CD4-positive, CD25-positive, alpha-beta regulatory T cell (primary cell): Measurements from ENCODE around the gene AGTR2. TPM values are rescaled to one million over a fixed set of nuclear protein-coding genes. Genes with fewer than 3 reads are reported as not detected.
"Not testable (repeated sequence)": the region's sequence is repeated elsewhere in the genome, so short reads cannot be mapped to it uniquely, and the experiment has no call there.

Experiments
- ATAC-seq, 2 donors: fragments of 150-1000 bp; cut with Tn5 transposase; one replicate each; pipeline ENCODE4 v1.10.0; 2021; ENCODE audit warnings: low read depth in 2 of 2, moderate number of reproducible peaks in 2 of 2, moderate library complexity in 1 of 2
- DNase-seq, 3 donors: peaks; one replicate each; pipeline versions ENCODE4 v3.0.0 to v3.0.0-alpha.2; 2012 to 2022; ENCODE audit warnings: mixed read lengths in 1 of 3
- H3K27ac ChIP-seq: one replicate; pipeline ENCODE4 v1.7.0; 2013; ENCODE audit warnings: mild to moderate bottlenecking, low read length; ENCODE audit not compliant: insufficient read depth, poor library complexity, severe bottlenecking
- H3K27me3 ChIP-seq: one replicate; pipeline ENCODE4 v1.7.0; 2013; ENCODE audit warnings: low read length; ENCODE audit not compliant: control insufficient read depth, insufficient read depth
- H3K36me3 ChIP-seq: one replicate; pipeline ENCODE4 v1.7.0; 2013; ENCODE audit warnings: mild to moderate bottlenecking, low read length, moderate library complexity; ENCODE audit not compliant: control insufficient read depth, insufficient read depth
- H3K4me1 ChIP-seq: 2 replicates; pipeline ENCODE4 v1.7.0; 2013; ENCODE audit warnings: mild to moderate bottlenecking, low read length; ENCODE audit not compliant: insufficient read depth, control insufficient read depth, poor library complexity, severe bottlenecking
- H3K4me3 ChIP-seq: one replicate; pipeline ENCODE4 v1.7.0; 2013; ENCODE audit warnings: low read depth, mild to moderate bottlenecking, low read length, moderate library complexity
- H3K9me3 ChIP-seq, 2 experiments: 1 replicate in 1 of 2; 2 replicates in 1 of 2; pipeline ENCODE4 v1.7.0; 2013; ENCODE audit warnings: low read length in 2 of 2, mild to moderate bottlenecking in 1 of 2, moderate library complexity in 1 of 2; ENCODE audit not compliant: control insufficient read depth in 2 of 2
- H3K27ac Mint-ChIP-seq, 3 donors: one replicate each; pipeline ENCODE4 v1.8.0; 2020 to 2022; ENCODE audit warnings: mild to moderate bottlenecking in 3 of 3, mixed read lengths in 3 of 3, moderate library complexity in 2 of 3
- H3K27me3 Mint-ChIP-seq: one replicate; pipeline ENCODE4 v1.8.0; 2022; ENCODE audit warnings: mild to moderate bottlenecking, mixed read lengths
- H3K36me3 Mint-ChIP-seq: one replicate; pipeline ENCODE4 v1.8.0; 2020; ENCODE audit warnings: mixed read lengths
- H3K4me1 Mint-ChIP-seq, 4 donors: one replicate each; pipeline ENCODE4 v1.8.0; 2020 to 2022; ENCODE audit warnings: mixed read lengths in 4 of 4, mild to moderate bottlenecking in 1 of 4
- H3K4me3 Mint-ChIP-seq, 4 donors: one replicate each; pipeline ENCODE4 v1.8.0; 2020 to 2022; ENCODE audit warnings: mild to moderate bottlenecking in 4 of 4, mixed read lengths in 4 of 4, moderate library complexity in 3 of 4
- H3K9me3 Mint-ChIP-seq, 7 donors: one replicate each; pipeline ENCODE4 v1.8.0; 2020 to 2022; ENCODE audit warnings: mixed read lengths in 7 of 7, mild to moderate bottlenecking in 3 of 7, moderate library complexity in 2 of 7
- polyA plus RNA-seq, 4 donors: library from polyadenylated mRNA; unstranded; fragments of 300-500 nt; fragmentation: Illumina TruSeq; gene quantifications; one replicate each; pipeline ENCODE4 v1.2.3, GENCODE V29; 2021
- total RNA-seq: library from RNA; stranded (reverse); gene quantifications from one replicate; pipeline ENCODE4 v1.2.3, GENCODE V29; 2022

Gene AGTR2, protein sequence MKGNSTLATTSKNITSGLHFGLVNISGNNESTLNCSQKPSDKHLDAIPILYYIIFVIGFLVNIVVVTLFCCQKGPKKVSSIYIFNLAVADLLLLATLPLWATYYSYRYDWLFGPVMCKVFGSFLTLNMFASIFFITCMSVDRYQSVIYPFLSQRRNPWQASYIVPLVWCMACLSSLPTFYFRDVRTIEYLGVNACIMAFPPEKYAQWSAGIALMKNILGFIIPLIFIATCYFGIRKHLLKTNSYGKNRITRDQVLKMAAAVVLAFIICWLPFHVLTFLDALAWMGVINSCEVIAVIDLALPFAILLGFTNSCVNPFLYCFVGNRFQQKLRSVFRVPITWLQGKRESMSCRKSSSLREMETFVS
- total RNA-seq (not detected), polyA plus RNA-seq (not detected)

DNA sequence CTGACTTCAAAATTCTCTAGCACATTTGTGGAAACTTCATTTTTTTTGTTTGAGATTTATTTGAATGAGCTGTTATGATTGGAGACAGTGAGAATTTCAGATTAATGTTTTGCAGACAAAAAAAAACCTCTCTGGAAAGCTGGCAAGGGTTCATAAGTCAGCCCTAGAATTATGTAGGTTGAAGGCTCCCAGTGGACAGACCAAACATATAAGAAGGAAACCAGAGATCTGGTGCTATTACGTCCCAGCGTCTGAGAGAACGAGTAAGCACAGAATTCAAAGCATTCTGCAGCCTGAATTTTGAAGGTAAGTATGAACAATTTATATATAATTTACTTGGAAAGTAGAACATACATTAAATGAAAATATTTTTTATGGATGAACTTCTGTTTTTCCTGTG is at the start of gene AGTR2:
TSS of gene AGTR2 (plus strand) at position 234 of the 400 bp plus-strand sequence. CDS start 1,537 bp downstream, outside the sequence.
- Mint-ChIP-seq H3K4me1 (no peaks in the 10 kb centered on the region), H3K36me3 (no peaks in the 10 kb centered on the region), H3K27me3 (no peaks in the 10 kb centered on the region), H3K9me3 (peaks cover 0 to 4% (median 1%) of the 10 kb centered on the region in 7 donors), H3K27ac (no peak within 1 kb of the TSS), H3K4me3 (no peak within 1 kb of the TSS)
- no peak for DNase-seq
- H3K27me3 ChIP-seq, result no peaks in the 10 kb centered on the region
- H3K36me3 ChIP-seq, result no peaks in the 10 kb centered on the region
- H3K9me3 ChIP-seq, result no peaks in the 10 kb centered on the region
- no peak within 1 kb of the TSS for H3K27ac ChIP-seq
- H3K4me1 ChIP-seq, result no peaks in the 10 kb centered on the region
- no peak for ATAC-seq
- H3K4me3 ChIP-seq, result no peak within 1 kb of the TSS

DNA sequence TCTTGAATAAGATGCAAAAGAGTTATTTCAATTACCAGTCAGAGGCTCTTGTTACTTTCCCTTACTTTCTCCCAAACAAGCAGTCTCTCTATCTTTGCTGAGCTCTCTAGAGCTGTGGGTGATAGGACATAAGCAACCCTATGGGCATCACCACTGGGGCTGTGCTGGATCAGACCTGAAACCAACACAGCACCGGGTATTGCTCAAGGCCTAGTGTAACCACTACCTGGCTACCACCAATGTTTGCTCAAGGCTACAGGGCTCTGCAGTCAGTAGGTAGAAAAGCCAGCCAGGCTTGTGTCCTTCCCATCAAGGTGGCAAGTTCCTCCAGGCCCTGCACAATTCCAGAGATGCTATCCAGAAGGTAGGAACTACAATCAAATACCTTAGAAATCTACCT is 35.3 kb upstream of the AGTR2 start:
- no peak for DNase-seq
- no peak for ATAC-seq
- Histone ChIP-seq H3K4me3 (no peak overlapping the region), H3K27ac (no peak overlapping the region), H3K27me3 (no peaks in the 10 kb centered on the region), H3K36me3 (no peaks in the 10 kb centered on the region), H3K4me1 (no peaks in the 10 kb centered on the region), H3K9me3 (no peaks in the 10 kb centered on the region)
- H3K36me3 Mint-ChIP-seq, result no peaks in the 10 kb centered on the region
- H3K9me3 Mint-ChIP-seq, result peaks cover 0 to 1% (median 0%) of the 10 kb centered on the region in 7 donors
- no peaks in the 10 kb centered on the region for H3K27me3 Mint-ChIP-seq
- no peak overlapping the region for H3K27ac Mint-ChIP-seq
- no peaks in the 10 kb centered on the region for H3K4me1 Mint-ChIP-seq
- no peak overlapping the region for H3K4me3 Mint-ChIP-seq

DNA sequence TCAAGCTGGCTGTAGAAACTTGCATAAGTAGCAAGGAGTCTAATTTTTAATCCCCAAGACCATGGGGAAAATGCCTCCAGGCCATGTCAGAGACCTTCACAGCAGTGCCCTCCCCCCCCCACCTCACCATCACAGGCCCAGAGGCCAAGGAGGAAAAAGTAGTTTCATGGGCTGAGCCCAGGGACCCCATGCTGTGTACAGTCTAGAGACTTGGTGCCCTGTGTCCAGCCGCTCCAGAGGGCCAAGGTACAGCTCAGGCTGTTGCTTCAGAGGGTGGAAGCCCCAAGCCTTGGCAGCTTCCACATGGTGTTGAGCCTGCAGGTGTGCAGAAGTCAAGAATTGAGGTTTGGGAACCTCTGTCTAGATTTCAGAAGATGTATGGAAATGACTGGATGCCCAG is 29.3 kb upstream of the AGTR2 start:
- not testable (repeated sequence) for DNase-seq, H3K4me3 ChIP-seq, H3K27me3 Mint-ChIP-seq, H3K4me1 Mint-ChIP-seq, ATAC-seq, H3K27ac ChIP-seq, H3K36me3 Mint-ChIP-seq, H3K4me1 ChIP-seq, H3K9me3 Mint-ChIP-seq, H3K27ac Mint-ChIP-seq, H3K36me3 ChIP-seq, H3K4me3 Mint-ChIP-seq, H3K9me3 ChIP-seq, H3K27me3 ChIP-seq

DNA sequence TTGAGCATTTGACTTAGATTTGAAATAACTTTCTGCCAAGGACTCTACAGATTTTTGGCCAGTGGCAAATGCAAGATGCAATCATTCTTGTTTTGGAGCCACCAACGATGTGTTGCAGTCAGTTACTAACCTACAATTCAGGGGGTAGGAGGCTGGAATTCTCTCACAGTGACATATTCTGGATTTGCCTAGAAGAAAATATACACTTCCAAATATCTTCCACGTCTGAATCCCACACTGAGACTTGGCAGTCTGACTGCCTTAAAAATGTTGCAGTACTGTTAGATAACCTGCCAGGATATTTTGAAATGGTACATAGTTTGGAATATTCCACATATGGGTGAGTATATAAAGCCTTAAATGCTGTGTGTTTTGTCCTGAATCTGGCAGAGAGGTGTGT is 27.6 kb upstream of the AGTR2 start:
- no peak overlapping the region for H3K4me3 ChIP-seq
- no peak overlapping the region for H3K27ac ChIP-seq
- H3K36me3 ChIP-seq, result no peaks in the 10 kb centered on the region
- no peak overlapping the region for H3K4me3 Mint-ChIP-seq
- H3K9me3 Mint-ChIP-seq, result peaks cover 0 to 1% (median 0%) of the 10 kb centered on the region in 7 donors
- no peaks in the 10 kb centered on the region for H3K9me3 ChIP-seq
- H3K36me3 Mint-ChIP-seq, result no peaks in the 10 kb centered on the region
- H3K4me1 ChIP-seq, result no peaks in the 10 kb centered on the region
- DNase-seq, result no peak
- no peak for ATAC-seq
- H3K4me1 Mint-ChIP-seq, result no peaks in the 10 kb centered on the region
- H3K27me3 Mint-ChIP-seq, result no peaks in the 10 kb centered on the region
- H3K27me3 ChIP-seq, result no peaks in the 10 kb centered on the region
- no peak overlapping the region for H3K27ac Mint-ChIP-seq

DNA sequence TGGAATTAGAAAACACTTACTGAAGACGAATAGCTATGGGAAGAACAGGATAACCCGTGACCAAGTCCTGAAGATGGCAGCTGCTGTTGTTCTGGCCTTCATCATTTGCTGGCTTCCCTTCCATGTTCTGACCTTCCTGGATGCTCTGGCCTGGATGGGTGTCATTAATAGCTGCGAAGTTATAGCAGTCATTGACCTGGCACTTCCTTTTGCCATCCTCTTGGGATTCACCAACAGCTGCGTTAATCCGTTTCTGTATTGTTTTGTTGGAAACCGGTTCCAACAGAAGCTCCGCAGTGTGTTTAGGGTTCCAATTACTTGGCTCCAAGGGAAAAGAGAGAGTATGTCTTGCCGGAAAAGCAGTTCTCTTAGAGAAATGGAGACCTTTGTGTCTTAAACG is 2.4 kb downstream of the AGTR2 start:
- no peaks in the 10 kb centered on the region for H3K36me3 ChIP-seq

DNA sequence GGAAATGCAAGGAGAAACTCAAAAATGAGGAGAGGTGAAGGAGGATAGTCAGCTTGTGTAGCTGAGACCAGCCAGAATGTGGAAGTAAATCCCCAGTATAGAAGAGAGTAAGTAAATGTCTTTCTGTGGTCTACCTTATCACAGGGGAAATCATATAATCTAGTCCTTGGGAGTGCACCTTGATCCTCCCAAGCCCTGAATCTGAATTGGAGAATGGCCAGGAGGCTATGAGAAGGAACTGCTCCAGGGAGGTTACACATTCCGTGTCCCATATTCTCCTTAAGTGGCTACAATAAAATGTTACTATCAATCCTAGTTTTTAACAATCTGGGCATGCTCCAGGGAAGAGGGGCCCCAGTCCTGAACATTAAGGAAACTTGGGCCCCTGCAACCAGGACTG is 10.8 kb downstream of the AGTR2 start:
- H3K36me3 ChIP-seq, result no peaks in the 10 kb centered on the region
- no peak for ATAC-seq
- peaks cover 0 to 4% (median 0%) of the 10 kb centered on the region in 7 donors for H3K9me3 Mint-ChIP-seq
- no peak for DNase-seq
- no peaks in the 10 kb centered on the region for H3K27me3 ChIP-seq
- H3K4me1 Mint-ChIP-seq, result no peaks in the 10 kb centered on the region
- H3K27ac ChIP-seq, result no peak overlapping the region
- H3K27me3 Mint-ChIP-seq, result no peaks in the 10 kb centered on the region
- no peak overlapping the region for H3K27ac Mint-ChIP-seq
- no peaks in the 10 kb centered on the region for H3K36me3 Mint-ChIP-seq
- no peak overlapping the region for H3K4me3 ChIP-seq
- H3K4me3 Mint-ChIP-seq, result no peak overlapping the region
- no peaks in the 10 kb centered on the region for H3K4me1 ChIP-seq
- no peaks in the 10 kb centered on the region for H3K9me3 ChIP-seq

More for the DNA sequence above, 2.4 kb downstream of the AGTR2 start:
- no peaks in the 10 kb centered on the region for H3K4me1 ChIP-seq
- Mint-ChIP-seq H3K27me3 (no peaks in the 10 kb centered on the region), H3K9me3 (peaks cover 0 to 3% (median 0%) of the 10 kb centered on the region in 7 donors), H3K27ac (no peak overlapping the region), H3K4me3 (no peak overlapping the region), H3K4me1 (no peaks in the 10 kb centered on the region), H3K36me3 (no peaks in the 10 kb centered on the region)
- DNase-seq (no peak), ATAC-seq (no peak)
- H3K27ac ChIP-seq, result no peak overlapping the region
- H3K4me3 ChIP-seq, result no peak overlapping the region
- H3K9me3 ChIP-seq, result no peaks in the 10 kb centered on the region
- H3K27me3 ChIP-seq, result no peaks in the 10 kb centered on the region

DNA sequence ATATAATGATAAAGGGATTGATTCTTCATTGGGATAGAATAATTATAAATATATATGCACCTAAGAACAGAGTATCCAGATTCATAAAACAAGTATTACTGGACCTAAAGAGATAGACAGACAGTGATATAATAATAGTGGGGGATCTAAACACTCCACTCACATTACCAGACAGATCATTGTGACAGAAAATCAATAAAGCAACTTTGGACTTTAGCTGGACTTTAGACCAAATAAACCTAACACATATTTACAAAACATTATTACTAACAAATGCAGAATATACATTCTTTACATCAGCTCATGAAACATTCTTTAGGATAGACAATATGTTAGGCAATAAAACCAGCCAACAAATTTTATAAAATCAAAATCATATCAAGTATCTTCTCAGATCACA is 14.6 kb downstream of the AGTR2 start:
- Histone ChIP-seq H3K36me3 (no peaks in the 10 kb centered on the region), H3K9me3 (no peaks in the 10 kb centered on the region), H3K4me1 (no peaks in the 10 kb centered on the region), H3K4me3 (no peak overlapping the region), H3K27me3 (no peaks in the 10 kb centered on the region), H3K27ac (no peak overlapping the region)
- Mint-ChIP-seq H3K4me3 (no peak overlapping the region), H3K4me1 (no peaks in the 10 kb centered on the region), H3K27ac (no peak overlapping the region), H3K27me3 (no peaks in the 10 kb centered on the region), H3K9me3 (peaks cover 0 to 11% (median 2%) of the 10 kb centered on the region in 7 donors), H3K36me3 (no peaks in the 10 kb centered on the region)
- no peak for DNase-seq
- ATAC-seq, result no peak

DNA sequence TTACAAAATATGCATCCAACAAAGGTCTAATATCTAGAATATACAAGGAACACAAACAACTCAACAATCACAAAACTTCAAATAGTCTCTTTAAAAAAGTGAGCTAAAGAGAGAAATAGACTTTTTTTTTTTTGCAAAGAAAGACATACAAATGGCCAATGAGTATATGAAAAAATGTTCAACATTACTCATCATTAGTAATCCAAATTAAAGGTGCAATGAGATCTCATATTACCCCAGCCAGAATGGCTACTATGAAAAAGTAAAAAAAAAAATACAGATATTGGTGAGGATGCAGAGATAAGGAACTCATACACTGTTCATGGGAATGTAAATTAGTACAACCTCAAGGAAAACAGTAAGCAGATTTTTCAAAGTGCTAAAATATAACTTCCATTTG is 24.1 kb downstream of the AGTR2 start:
- H3K27ac ChIP-seq, result no peak overlapping the region
- no peaks in the 10 kb centered on the region for H3K27me3 ChIP-seq
- no peaks in the 10 kb centered on the region for H3K36me3 ChIP-seq
- Mint-ChIP-seq H3K27ac (no peak overlapping the region), H3K4me3 (no peak overlapping the region), H3K27me3 (no peaks in the 10 kb centered on the region), H3K4me1 (no peaks in the 10 kb centered on the region), H3K9me3 (peaks cover 0 to 2% (median 0%) of the 10 kb centered on the region in 7 donors), H3K36me3 (no peaks in the 10 kb centered on the region)
- no peak for DNase-seq
- ATAC-seq, result no peak
- H3K9me3 ChIP-seq, result no peaks in the 10 kb centered on the region
- no peaks in the 10 kb centered on the region for H3K4me1 ChIP-seq
- H3K4me3 ChIP-seq, result no peak overlapping the region
